Esophagus squamous epithelium (tissue), 4 donors: ENCODE measurements around the gene SNAPC4.

ENCODE experiments used
- CTCF ChIP-seq, 6 experiments: fragments of 450-650 bp in 4 of 6; fragments of 200-600 bp in 2 of 6; sonication (generic) in 2 of 6; IDR thresholded peaks; one replicate each; pipeline ENCODE4 v1.5.1; 2016 to 2019; ENCODE audit warnings: antibody characterized with exemption in 6 of 6, mild to moderate bottlenecking in 4 of 6, moderate library complexity in 4 of 6
- POLR2A ChIP-seq, 4 donors: fragments of 450-650 bp; IDR thresholded peaks; one replicate each; pipeline ENCODE4 v1.6.1; 2017; ENCODE audit warnings: antibody characterized with exemption in 4 of 4, mild to moderate bottlenecking in 4 of 4, moderate library complexity in 3 of 4

GRCh38 chr9:136433043-136433715 lies 33.2 kb upstream of the SNAPC4 start:
- no peak for TF ChIP-seq CTCF (IDR thresholded peaks at IDR 0.05)
- TF ChIP-seq POLR2A (IDR thresholded peaks at IDR 0.05): no peak
